ENCODE data around the gene KSR1.

- TF ChIP-seq POLR2AphosphoS5 (IDR thresholded peaks at IDR 0.05) (no peak), POLR2A (IDR thresholded peaks at IDR 0.05) (no peak)
These were observed 55.8 kb downstream of the KSR1 start for GRCh38 chr17:27512031-27512430.
